HT-29 (cell line): ENCODE data around the gene BCL7A. TPM values are rescaled to one million over a fixed set of nuclear protein-coding genes. Genes with fewer than 3 reads are reported as not detected.
A peak's percentile ranks its signal among the peaks of the same experiment; 100 is the strongest.
"Not testable (repeated sequence)": the region's sequence is repeated elsewhere in the genome, so short reads cannot be mapped to it uniquely, and the experiment has no call there.

Experiments used
- DNase-seq: peaks from one replicate; pipeline ENCODE4 v3.0.0-alpha.2; 2015; ENCODE audit warnings: low spot score
- total RNA-seq: library from RNA; depleted of rRNA; stranded (reverse); fragments of >200 nt; shearing (Covaris generic); gene quantifications from 2 replicates; pipeline ENCODE4 v1.2.3, GENCODE V29; 2014

Gene BCL7A
- total RNA-seq, 1 experiment from 2014 or later, result 11.0 TPM

GRCh38 chr12:122051231-122051876 lies 29.7 kb downstream of the BCL7A start:
- DNase-seq, result no peak

GRCh38 chr12:122052285-122052684 lies 30.6 kb downstream of the BCL7A start:
- no peak for DNase-seq

- no peak for DNase-seq
These were observed 33.3 kb downstream of the BCL7A start for GRCh38 chr12:122054842-122055520.

GRCh38 chr12:122056406-122056805 lies 34.7 kb downstream of the BCL7A start:
- DNase-seq, result not testable (repeated sequence)

GRCh38 chr12:122057007-122057735 lies 35.5 kb downstream of the BCL7A start:
- DNase-seq, result no peak

- DNase-seq, result no peak
These were observed 36.1 kb downstream of the BCL7A start for GRCh38 chr12:122057769-122058168.

GRCh38 chr12:122058549-122059149 lies 37.0 kb downstream of the BCL7A start:
- no peak for DNase-seq

- DNase-seq, result no peak
These were observed 37.7 kb downstream of the BCL7A start for GRCh38 chr12:122059203-122059960.

- DNase-seq, result no peak
These were observed 38.4 kb downstream of the BCL7A start for GRCh38 chr12:122060081-122060501.

- no peak for DNase-seq
These were observed 39.6 kb downstream of the BCL7A start for GRCh38 chr12:122061253-122061652.

- DNase-seq, result peak; percentile 94
These were observed 41.4 kb downstream of the BCL7A start for GRCh38 chr12:122062832-122063693.

GRCh38 chr12:122063694-122064024 lies 42.0 kb downstream of the BCL7A start:
- DNase-seq, result no peak

GRCh38 chr12:122064025-122064777 lies 42.5 kb downstream of the BCL7A start:
- peak; percentile 86 for DNase-seq

- DNase-seq, result no peak
These were observed 43.3 kb downstream of the BCL7A start for GRCh38 chr12:122064780-122065588.

- no peak for DNase-seq
These were observed 45.9 kb downstream of the BCL7A start for GRCh38 chr12:122067548-122067947.

- no peak for DNase-seq
These were observed 46.3 kb downstream of the BCL7A start for GRCh38 chr12:122067966-122068365.

GRCh38 chr12:122072031-122072970 lies 50.6 kb downstream of the BCL7A start:
- no peak for DNase-seq

GRCh38 chr12:122073815-122074214 lies 52.1 kb downstream of the BCL7A start:
- DNase-seq, result no peak
